HepG2 (cell line): Measurements from ENCODE around the gene GATAD2B. TPM values are rescaled to one million over a fixed set of nuclear protein-coding genes. Genes with fewer than 3 reads are reported as not detected.

Source experiments
- CC2D1A ChIP-seq: sonication (generic); formaldehyde crosslinking; IDR thresholded peaks from 2 replicates; pipeline ENCODE4 v1.8.1; 2023; ENCODE audit warnings: mild to moderate bottlenecking, missing genetic modification reagents
- GABPB1 ChIP-seq: IDR thresholded peaks from 2 replicates; pipeline ENCODE4 v1.6.1; 2016; ENCODE audit warnings: mild to moderate bottlenecking, missing genetic modification reagents, moderate library complexity, missing compliant biosample characterization
- GLI4 ChIP-seq: sonication (generic); formaldehyde crosslinking; IDR thresholded peaks from 2 replicates; pipeline ENCODE4 v1.5.1; 2020; ENCODE audit warnings: missing genetic modification reagents, mild to moderate bottlenecking, moderate library complexity, borderline replicate concordance
- HNF4A ChIP-seq: sonication (generic); formaldehyde crosslinking; IDR thresholded peaks from 2 replicates; pipeline ENCODE4 v1.4.0; 2020; ENCODE audit warnings: missing genetic modification reagents
- MTF2 ChIP-seq: sonication (generic); formaldehyde crosslinking; IDR thresholded peaks from 2 replicates; pipeline ENCODE4 v1.5.0; 2020; ENCODE audit warnings: missing genetic modification reagents, borderline replicate concordance
- RAD21 ChIP-seq: fragments of 450-650 bp; formaldehyde crosslinking; IDR thresholded peaks from 2 replicates; pipeline ENCODE4 v1.5.0; 2020; ENCODE audit warnings: mild to moderate bottlenecking
- RNF2 ChIP-seq: fragments of 450-650 bp; conservative IDR thresholded peaks from 2 replicates; pipeline ENCODE4 v1.6.1; 2016; ENCODE audit warnings: low read depth
- RXRA ChIP-seq: sonication (generic); formaldehyde crosslinking; IDR thresholded peaks from 2 replicates; pipeline ENCODE4 v1.5.1; 2020; ENCODE audit warnings: missing genetic modification reagents
- SP5 ChIP-seq: IDR thresholded peaks from 2 replicates; pipeline ENCODE4 v1.6.1; 2016; ENCODE audit warnings: low read depth, borderline replicate concordance
- SRF ChIP-seq: IDR thresholded peaks from 2 replicates; pipeline ENCODE4 v1.6.1; 2011; ENCODE audit warnings: mild to moderate bottlenecking, low read depth, low read length, moderate library complexity
- TRIM24 ChIP-seq: sonication (generic); formaldehyde crosslinking; IDR thresholded peaks from 2 replicates; pipeline ENCODE4 v1.8.0; 2022; ENCODE audit warnings: mild to moderate bottlenecking, missing genetic modification reagents
- ZBTB14 ChIP-seq: sonication (generic); formaldehyde crosslinking; IDR thresholded peaks from 2 replicates; pipeline ENCODE4 v1.4.0; 2020; ENCODE audit warnings: missing genetic modification reagents
- ZNF605 ChIP-seq: sonication (generic); formaldehyde crosslinking; IDR thresholded peaks from 2 replicates; pipeline ENCODE4 v1.8.0; 2022; ENCODE audit warnings: mild to moderate bottlenecking, missing genetic modification reagents
- polyA plus RNA-seq, 8 experiments: library from polyadenylated mRNA; depleted of rRNA in 3 of 8; stranded (reverse) in 7 of 8; unstranded in 1 of 8; fragments of >200 nt; fragmentation: Illumina TruSeq in 4 of 8; extraction: Trizol in 4 of 8; gene quantifications; 2 replicates each; pipeline versions ENCODE4 v1.2.1 to v1.2.3, GENCODE V29; 2011 to 2016; ENCODE audit warnings: low read depth in 4 of 8, missing spikeins in 1 of 8, mixed read lengths in 1 of 8; ENCODE audit not compliant: insufficient read depth in 1 of 8
- total RNA-seq, 5 experiments: library from RNA; depleted of rRNA; stranded (reverse); fragments of >200 nt; fragmentation: Illumina TruSeq; extraction: Trizol; gene quantifications; 2 replicates each; pipeline ENCODE4 v1.2.3, GENCODE V29; 2016; ENCODE audit warnings: low read depth in 1 of 5
- TF ChIP-seq, protein P1 (sequence below): IDR thresholded peaks from 2 replicates; pipeline ENCODE4 v1.6.1; 2016; ENCODE audit warnings: low read depth, control low read depth
- TF ChIP-seq, protein P2 (sequence below), 2 experiments: sonication (generic) in 1 of 2; formaldehyde crosslinking in 1 of 2; IDR thresholded peaks; 2 replicates each; pipeline versions ENCODE4 v1.4.0 to v1.6.1; 2016 to 2020; ENCODE audit warnings: borderline replicate concordance in 1 of 2, low read depth in 1 of 2, mild to moderate bottlenecking in 1 of 2, missing genetic modification reagents in 1 of 2
- TF ChIP-seq, protein P3 (sequence below): sonication (generic); formaldehyde crosslinking; IDR thresholded peaks from 2 replicates; pipeline ENCODE4 v1.4.0; 2020; ENCODE audit warnings: mild to moderate bottlenecking, missing genetic modification reagents
- TF ChIP-seq, protein P4 (sequence below): sonication (generic); formaldehyde crosslinking; IDR thresholded peaks from 2 replicates; pipeline ENCODE4 v1.5.0; 2020; ENCODE audit warnings: mild to moderate bottlenecking, missing genetic modification reagents

GATAD2B gene
- total and polyA plus RNA-seq, 2 of the 13 experiments (the other 11 are each of a cell fraction or from before 2014, with no cell fraction given) = 3.2 to 5.2 TPM

DNA sequence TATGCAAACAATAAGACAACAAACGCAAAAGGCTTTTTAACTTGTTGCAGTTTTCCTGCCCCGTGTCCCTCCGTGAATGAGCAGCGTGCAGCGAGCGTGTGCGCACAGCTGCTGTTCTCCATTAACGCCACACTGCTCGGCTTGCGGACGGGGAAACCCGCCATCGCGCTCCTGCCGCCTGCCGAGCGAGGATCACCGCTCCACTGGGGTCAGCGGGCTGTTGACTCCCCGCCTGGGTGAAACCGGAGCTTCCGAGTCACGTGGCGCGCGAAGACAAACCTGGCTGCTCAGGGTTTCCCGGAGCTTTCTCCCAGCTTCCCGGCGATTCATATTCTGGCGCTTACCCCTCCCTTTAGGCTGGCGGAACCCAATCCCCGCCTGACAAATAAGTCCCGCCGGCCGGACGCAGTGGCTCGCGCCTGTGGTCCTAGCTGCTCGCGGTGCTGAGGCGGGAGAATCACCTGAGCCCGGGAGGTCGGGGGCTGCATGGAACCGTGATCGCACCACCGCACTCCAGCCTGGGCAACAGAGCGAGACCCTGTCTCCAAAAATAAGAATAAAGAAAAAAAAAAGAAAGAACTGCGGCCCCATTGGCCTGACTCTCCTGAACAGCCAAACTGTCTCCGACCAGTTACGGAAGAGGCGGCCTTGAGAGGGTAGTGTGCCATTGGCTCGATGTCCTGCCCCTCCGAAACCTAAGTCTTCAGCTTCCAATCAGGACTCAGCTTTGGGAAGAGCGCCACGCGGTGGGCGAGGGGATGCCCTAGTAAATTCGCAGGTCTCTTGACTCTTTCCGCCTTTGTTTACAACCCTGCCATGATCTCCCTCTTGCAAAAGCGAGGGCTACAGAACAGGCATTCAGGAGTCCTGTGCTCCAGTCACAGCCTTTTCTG lies 44.6 kb upstream of the GATAD2B start, which contains the start of gene CREB3L4 (continued):
- peak; percentile 95 for TF ChIP-seq ZNF605 (CRISPR knock-in tag)
- no peak for TF ChIP-seq SRF
- TF ChIP-seq RAD21 (CRISPR knock-in tag) = peak; percentile 63; the same call in 1 of the 2 replicates
- TF ChIP-seq RNF2 = 0 out of 2 replicates have a peak, but pooled peaks have one; percentile 71
- TF ChIP-seq CC2D1A (CRISPR knock-in tag) = no peak
- TF ChIP-seq ZBTB14 (CRISPR knock-in tag) = no peak
- TF ChIP-seq, protein P1, sequence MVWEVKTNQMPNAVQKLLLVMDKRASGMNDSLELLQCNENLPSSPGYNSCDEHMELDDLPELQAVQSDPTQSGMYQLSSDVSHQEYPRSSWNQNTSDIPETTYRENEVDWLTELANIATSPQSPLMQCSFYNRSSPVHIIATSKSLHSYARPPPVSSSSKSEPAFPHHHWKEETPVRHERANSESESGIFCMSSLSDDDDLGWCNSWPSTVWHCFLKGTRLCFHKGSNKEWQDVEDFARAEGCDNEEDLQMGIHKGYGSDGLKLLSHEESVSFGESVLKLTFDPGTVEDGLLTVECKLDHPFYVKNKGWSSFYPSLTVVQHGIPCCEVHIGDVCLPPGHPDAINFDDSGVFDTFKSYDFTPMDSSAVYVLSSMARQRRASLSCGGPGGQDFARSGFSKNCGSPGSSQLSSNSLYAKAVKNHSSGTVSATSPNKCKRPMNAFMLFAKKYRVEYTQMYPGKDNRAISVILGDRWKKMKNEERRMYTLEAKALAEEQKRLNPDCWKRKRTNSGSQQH (CRISPR knock-in tag) = peak; percentile 50; the same call in 1 of the 2 replicates
- TF ChIP-seq, protein P2, sequence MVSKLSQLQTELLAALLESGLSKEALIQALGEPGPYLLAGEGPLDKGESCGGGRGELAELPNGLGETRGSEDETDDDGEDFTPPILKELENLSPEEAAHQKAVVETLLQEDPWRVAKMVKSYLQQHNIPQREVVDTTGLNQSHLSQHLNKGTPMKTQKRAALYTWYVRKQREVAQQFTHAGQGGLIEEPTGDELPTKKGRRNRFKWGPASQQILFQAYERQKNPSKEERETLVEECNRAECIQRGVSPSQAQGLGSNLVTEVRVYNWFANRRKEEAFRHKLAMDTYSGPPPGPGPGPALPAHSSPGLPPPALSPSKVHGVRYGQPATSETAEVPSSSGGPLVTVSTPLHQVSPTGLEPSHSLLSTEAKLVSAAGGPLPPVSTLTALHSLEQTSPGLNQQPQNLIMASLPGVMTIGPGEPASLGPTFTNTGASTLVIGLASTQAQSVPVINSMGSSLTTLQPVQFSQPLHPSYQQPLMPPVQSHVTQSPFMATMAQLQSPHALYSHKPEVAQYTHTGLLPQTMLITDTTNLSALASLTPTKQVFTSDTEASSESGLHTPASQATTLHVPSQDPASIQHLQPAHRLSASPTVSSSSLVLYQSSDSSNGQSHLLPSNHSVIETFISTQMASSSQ (IDR thresholded peaks at IDR 0.05; ENCODE audit: low read depth) = no peak
- TF ChIP-seq, protein P2 (CRISPR knock-in tag; IDR thresholded peaks at IDR 0.05; ENCODE audit: borderline replicate concordance) = peak; percentile 48; the same call in 1 of the 2 replicates
- peak; percentile 84 for TF ChIP-seq GABPB1
- no peak for TF ChIP-seq MTF2 (CRISPR knock-in tag)
- TF ChIP-seq, protein P3, sequence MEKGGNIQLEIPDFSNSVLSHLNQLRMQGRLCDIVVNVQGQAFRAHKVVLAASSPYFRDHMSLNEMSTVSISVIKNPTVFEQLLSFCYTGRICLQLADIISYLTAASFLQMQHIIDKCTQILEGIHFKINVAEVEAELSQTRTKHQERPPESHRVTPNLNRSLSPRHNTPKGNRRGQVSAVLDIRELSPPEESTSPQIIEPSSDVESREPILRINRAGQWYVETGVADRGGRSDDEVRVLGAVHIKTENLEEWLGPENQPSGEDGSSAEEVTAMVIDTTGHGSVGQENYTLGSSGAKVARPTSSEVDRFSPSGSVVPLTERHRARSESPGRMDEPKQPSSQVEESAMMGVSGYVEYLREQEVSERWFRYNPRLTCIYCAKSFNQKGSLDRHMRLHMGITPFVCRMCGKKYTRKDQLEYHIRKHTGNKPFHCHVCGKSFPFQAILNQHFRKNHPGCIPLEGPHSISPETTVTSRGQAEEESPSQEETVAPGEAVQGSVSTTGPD (CRISPR knock-in tag) = no peak
- TF ChIP-seq HNF4A = peak; percentile 11; the same call in 1 of the 2 replicates
- TF ChIP-seq GLI4 (CRISPR knock-in tag) = no peak
- TF ChIP-seq SP5 (CRISPR knock-in tag) = no peak
- peak; percentile 85 for TF ChIP-seq RXRA (CRISPR knock-in tag)
- TF ChIP-seq, protein P4, sequence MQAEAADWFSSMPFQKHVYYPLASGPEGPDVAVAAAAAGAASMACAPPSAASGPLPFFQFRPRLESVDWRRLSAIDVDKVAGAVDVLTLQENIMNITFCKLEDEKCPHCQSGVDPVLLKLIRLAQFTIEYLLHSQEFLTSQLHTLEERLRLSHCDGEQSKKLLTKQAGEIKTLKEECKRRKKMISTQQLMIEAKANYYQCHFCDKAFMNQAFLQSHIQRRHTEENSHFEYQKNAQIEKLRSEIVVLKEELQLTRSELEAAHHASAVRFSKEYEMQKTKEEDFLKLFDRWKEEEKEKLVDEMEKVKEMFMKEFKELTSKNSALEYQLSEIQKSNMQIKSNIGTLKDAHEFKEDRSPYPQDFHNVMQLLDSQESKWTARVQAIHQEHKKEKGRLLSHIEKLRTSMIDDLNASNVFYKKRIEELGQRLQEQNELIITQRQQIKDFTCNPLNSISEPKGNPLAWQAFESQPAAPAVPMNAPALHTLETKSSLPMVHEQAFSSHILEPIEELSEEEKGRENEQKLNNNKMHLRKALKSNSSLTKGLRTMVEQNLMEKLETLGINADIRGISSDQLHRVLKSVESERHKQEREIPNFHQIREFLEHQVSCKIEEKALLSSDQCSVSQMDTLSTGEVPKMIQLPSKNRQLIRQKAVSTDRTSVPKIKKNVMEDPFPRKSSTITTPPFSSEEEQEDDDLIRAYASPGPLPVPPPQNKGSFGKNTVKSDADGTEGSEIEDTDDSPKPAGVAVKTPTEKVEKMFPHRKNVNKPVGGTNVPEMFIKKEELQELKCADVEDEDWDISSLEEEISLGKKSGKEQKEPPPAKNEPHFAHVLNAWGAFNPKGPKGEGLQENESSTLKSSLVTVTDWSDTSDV (CRISPR knock-in tag) = no peak; the same call in 1 of the 2 replicates
- no peak for TF ChIP-seq TRIM24
